Ishikawa (cell line): ENCODE measurements around the gene TSEN15.

ENCODE experiments used
- CEBPB ChIP-seq: IDR thresholded peaks from 2 replicates; pipeline ENCODE4 v1.6.1; 2012
- CREB1 ChIP-seq: IDR thresholded peaks from 2 replicates; pipeline ENCODE4 v1.6.1; 2012; ENCODE audit warnings: low read depth
- EGR1 ChIP-seq: IDR thresholded peaks from 2 replicates; pipeline ENCODE4 v1.6.1; 2012
- EP300 ChIP-seq: IDR thresholded peaks from 2 replicates; pipeline ENCODE4 v1.6.1; 2012; ENCODE audit warnings: borderline replicate concordance
- FOXM1 ChIP-seq: IDR thresholded peaks from 2 replicates; pipeline ENCODE4 v1.6.1; 2012; ENCODE audit warnings: low read depth, borderline replicate concordance
- NFIC ChIP-seq: IDR thresholded peaks from 2 replicates; pipeline ENCODE4 v1.6.1; 2012
- RAD21 ChIP-seq: IDR thresholded peaks from 2 replicates; pipeline ENCODE4 v1.6.1; 2012; ENCODE audit warnings: low read depth
- TAF1 ChIP-seq: IDR thresholded peaks from 2 replicates; pipeline ENCODE4 v1.6.1; 2012; ENCODE audit warnings: low read depth, mild to moderate bottlenecking
- TCF12 ChIP-seq: IDR thresholded peaks from 2 replicates; pipeline ENCODE4 v1.6.1; 2012; ENCODE audit warnings: low read depth
- TEAD4 ChIP-seq: IDR thresholded peaks from 2 replicates; pipeline ENCODE4 v1.6.1; 2012
- YY1 ChIP-seq: IDR thresholded peaks from 2 replicates; pipeline ENCODE4 v1.6.1; 2012; ENCODE audit warnings: low read depth
- ZBTB7A ChIP-seq: IDR thresholded peaks from 2 replicates; pipeline ENCODE4 v1.6.1; 2012; ENCODE audit warnings: low read depth
- TF ChIP-seq, protein P1 (sequence below): IDR thresholded peaks from 2 replicates; pipeline ENCODE4 v1.6.1; 2012; ENCODE audit warnings: low read depth, mild to moderate bottlenecking
- TF ChIP-seq, protein P2 (sequence below): IDR thresholded peaks from 2 replicates; pipeline ENCODE4 v1.6.1; 2012
- TF ChIP-seq, protein P3 (sequence below): IDR thresholded peaks from 2 replicates; pipeline ENCODE4 v1.6.1; 2012

TSEN15 gene

DNA sequence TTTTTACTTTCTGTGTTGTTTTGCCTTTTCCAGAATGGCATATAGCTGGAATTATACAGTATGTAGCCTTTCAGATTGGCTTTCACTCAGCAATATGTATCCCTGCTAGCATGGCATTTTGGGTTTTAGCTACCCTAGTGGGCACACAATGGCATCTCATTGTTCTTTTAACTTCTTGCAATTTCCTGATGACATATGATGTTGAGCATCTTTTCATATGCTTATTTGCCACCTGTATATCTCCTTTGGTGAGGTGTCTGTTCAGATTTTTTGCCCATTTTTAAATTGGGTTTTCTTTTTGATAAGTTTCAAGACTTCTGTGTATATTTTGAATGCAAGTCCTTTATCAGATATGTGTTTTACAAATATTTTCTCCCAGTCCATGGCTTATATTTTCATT lies 14.0 kb downstream of the TSEN15 start:
- no peak for TF ChIP-seq ZBTB7A
- TF ChIP-seq EGR1: no peak
- TF ChIP-seq, protein P1, sequence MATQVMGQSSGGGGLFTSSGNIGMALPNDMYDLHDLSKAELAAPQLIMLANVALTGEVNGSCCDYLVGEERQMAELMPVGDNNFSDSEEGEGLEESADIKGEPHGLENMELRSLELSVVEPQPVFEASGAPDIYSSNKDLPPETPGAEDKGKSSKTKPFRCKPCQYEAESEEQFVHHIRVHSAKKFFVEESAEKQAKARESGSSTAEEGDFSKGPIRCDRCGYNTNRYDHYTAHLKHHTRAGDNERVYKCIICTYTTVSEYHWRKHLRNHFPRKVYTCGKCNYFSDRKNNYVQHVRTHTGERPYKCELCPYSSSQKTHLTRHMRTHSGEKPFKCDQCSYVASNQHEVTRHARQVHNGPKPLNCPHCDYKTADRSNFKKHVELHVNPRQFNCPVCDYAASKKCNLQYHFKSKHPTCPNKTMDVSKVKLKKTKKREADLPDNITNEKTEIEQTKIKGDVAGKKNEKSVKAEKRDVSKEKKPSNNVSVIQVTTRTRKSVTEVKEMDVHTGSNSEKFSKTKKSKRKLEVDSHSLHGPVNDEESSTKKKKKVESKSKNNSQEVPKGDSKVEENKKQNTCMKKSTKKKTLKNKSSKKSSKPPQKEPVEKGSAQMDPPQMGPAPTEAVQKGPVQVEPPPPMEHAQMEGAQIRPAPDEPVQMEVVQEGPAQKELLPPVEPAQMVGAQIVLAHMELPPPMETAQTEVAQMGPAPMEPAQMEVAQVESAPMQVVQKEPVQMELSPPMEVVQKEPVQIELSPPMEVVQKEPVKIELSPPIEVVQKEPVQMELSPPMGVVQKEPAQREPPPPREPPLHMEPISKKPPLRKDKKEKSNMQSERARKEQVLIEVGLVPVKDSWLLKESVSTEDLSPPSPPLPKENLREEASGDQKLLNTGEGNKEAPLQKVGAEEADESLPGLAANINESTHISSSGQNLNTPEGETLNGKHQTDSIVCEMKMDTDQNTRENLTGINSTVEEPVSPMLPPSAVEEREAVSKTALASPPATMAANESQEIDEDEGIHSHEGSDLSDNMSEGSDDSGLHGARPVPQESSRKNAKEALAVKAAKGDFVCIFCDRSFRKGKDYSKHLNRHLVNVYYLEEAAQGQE: no peak
- TF ChIP-seq, protein P2, sequence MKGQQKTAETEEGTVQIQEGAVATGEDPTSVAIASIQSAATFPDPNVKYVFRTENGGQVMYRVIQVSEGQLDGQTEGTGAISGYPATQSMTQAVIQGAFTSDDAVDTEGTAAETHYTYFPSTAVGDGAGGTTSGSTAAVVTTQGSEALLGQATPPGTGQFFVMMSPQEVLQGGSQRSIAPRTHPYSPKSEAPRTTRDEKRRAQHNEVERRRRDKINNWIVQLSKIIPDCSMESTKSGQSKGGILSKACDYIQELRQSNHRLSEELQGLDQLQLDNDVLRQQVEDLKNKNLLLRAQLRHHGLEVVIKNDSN: no peak
- no peak for TF ChIP-seq TCF12
- TF ChIP-seq, protein P3, sequence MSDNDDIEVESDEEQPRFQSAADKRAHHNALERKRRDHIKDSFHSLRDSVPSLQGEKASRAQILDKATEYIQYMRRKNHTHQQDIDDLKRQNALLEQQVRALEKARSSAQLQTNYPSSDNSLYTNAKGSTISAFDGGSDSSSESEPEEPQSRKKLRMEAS: no peak
- no peak for TF ChIP-seq TEAD4
- TF ChIP-seq CREB1: no peak
- TF ChIP-seq YY1: no peak
- no peak for TF ChIP-seq NFIC

DNA sequence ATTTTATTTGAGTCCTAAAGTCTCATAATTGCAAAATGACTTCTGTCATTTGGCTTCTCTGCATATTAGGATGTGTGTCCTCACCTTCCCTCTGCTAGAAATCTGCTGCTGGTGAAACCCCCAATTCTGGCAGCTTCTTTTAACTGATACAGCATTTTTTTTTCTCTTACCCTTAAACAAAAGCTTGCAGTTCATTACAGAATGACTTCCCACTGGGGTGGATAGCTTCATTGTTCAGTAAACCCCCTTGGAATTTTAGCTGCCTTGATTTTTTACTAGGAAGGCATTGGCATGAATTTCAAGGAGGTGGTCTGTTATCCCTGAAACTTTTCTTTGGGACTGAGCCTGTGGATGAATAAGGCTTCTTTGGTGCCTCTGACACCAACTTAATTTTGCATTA lies 16.8 kb downstream of the TSEN15 start:
- TF ChIP-seq YY1 (no peak), EGR1 (no peak), ZBTB7A (no peak), TAF1 (no peak), NFIC (no peak), TCF12 (no peak), RAD21 (no peak)
- TF ChIP-seq, protein P1: no peak

DNA sequence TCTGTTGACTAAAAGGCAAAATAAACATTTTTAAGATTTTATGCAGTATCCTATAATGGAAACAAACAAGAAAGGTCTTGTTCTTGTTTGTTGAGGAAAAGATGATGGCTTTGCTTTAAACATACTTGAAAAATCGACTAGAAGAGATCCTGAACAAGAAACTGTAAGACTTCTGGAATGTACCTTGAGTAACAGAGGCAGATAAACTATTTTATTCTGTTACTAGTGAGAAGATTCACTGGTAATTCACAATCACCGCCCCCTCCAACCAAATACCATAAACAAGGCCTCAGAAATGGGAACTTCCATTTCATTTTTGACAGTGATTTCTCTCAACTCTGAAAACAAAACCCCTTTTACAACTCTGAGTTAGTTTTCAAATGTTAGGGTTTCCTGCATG lies 18.1 kb downstream of the TSEN15 start:
- no peak for TF ChIP-seq TCF12
- TF ChIP-seq, protein P3: no peak
- TF ChIP-seq NFIC: no peak
- TF ChIP-seq TEAD4: no peak
- TF ChIP-seq, protein P2: no peak
- no peak for TF ChIP-seq CREB1
- TF ChIP-seq EP300: no peak
- no peak for TF ChIP-seq RAD21
- TF ChIP-seq ZBTB7A: no peak
- no peak for TF ChIP-seq YY1
- no peak for TF ChIP-seq EGR1
- no peak for TF ChIP-seq CEBPB
- TF ChIP-seq, protein P1: no peak
- TF ChIP-seq FOXM1: no peak
- TF ChIP-seq TAF1: no peak

DNA sequence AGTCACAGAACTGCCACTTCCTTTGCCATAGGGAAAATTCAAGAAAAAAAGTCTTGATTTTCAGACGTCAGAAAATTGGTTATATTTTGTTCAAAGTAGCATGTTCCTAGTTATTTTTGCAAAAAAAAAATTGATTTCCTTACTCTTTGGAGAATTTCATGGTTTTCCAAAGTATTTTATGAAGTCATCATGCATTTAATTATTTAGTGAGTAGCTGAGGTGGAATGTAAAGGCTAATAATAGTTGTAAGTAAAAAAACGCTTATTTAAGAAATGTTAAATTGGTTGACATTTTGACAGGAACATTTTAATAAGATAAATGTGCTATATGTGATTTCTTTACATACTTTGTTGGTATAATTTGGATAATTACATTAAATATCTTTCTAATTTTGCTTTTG lies 20.8 kb downstream of the TSEN15 start:
- TF ChIP-seq CREB1 (no peak), YY1 (no peak), EGR1 (no peak), TEAD4 (no peak), FOXM1 (no peak), EP300 (no peak), TCF12 (no peak), CEBPB (no peak), TAF1 (no peak), NFIC (no peak), RAD21 (no peak), ZBTB7A (no peak)
- TF ChIP-seq, protein P3: no peak

DNA sequence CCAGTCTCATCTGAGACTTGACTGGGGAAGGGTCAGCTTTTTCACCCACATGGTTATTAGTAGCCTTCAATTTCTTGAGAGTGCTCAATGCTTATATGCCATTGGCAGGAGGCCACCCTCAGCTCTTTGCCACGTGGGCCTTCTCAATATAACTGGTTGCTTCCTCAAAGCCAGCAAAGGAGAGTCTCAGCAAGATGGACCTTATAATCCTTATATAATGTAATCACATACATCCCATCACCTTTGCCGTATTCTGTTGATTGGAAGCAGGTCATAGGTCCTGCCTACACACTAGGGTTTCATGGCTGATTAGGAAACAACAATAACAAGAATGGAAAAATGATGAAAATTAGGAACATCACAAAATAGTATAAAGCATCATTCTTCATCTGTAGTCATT lies 22.9 kb downstream of the TSEN15 start:
- TF ChIP-seq CEBPB (no peak), FOXM1 (no peak), EGR1 (no peak), TAF1 (no peak), RAD21 (no peak)
- TF ChIP-seq, protein P1: no peak
